Liver (tissue), 3 donors: ENCODE data around the gene RAB11FIP3.

Experiments used
- FOXA1 ChIP-seq: IDR thresholded peaks from 2 replicates; pipeline ENCODE4 v1.6.1; 2016; ENCODE audit warnings: antibody characterized with exemption
- GABPA ChIP-seq, 2 donors: IDR thresholded peaks in 1 of 2; conservative IDR thresholded peaks in 1 of 2; 2 replicates each; pipeline ENCODE4 v1.6.1; 2016; ENCODE audit warnings: antibody characterized with exemption in 2 of 2, mild to moderate bottlenecking in 1 of 2, moderate library complexity in 1 of 2
- HNF4A ChIP-seq, 2 donors: conservative IDR thresholded peaks; 2 replicates each; pipeline ENCODE4 v1.6.1; 2016; ENCODE audit warnings: antibody characterized with exemption in 2 of 2, mild to moderate bottlenecking in 2 of 2
- JUND ChIP-seq, 2 donors: IDR thresholded peaks; 2 replicates each; pipeline ENCODE4 v1.6.1; 2016; ENCODE audit warnings: antibody characterized with exemption in 2 of 2
- NR2F2 ChIP-seq: IDR thresholded peaks from 2 replicates; pipeline ENCODE4 v1.6.1; 2016; ENCODE audit warnings: antibody characterized with exemption
- RAD21 ChIP-seq, 2 donors: IDR thresholded peaks; 2 replicates each; pipeline ENCODE4 v1.6.1; 2016; ENCODE audit warnings: antibody characterized with exemption in 2 of 2, mild to moderate bottlenecking in 2 of 2
- REST ChIP-seq: IDR thresholded peaks from 2 replicates; pipeline ENCODE4 v1.6.1; 2016; ENCODE audit warnings: antibody characterized with exemption, mild to moderate bottlenecking
- SP1 ChIP-seq: IDR thresholded peaks from 2 replicates; pipeline ENCODE4 v1.6.1; 2018; ENCODE audit warnings: antibody characterized with exemption, mild to moderate bottlenecking
- TAF1 ChIP-seq: conservative IDR thresholded peaks from 2 replicates; pipeline ENCODE4 v1.6.1; 2016; ENCODE audit warnings: antibody characterized with exemption, mild to moderate bottlenecking
- ZBTB33 ChIP-seq: IDR thresholded peaks from 2 replicates; pipeline ENCODE4 v1.6.1; 2016; ENCODE audit warnings: antibody characterized with exemption
- TF ChIP-seq, protein P1 (sequence below): fragments of 150-350 bp; IDR thresholded peaks from 2 replicates; pipeline ENCODE4 v1.5.1; 2017; ENCODE audit warnings: improper control_type of control experiment, low read depth, low read length; ENCODE audit not compliant: missing input control
- TF ChIP-seq, protein P2 (sequence below): IDR thresholded peaks from 2 replicates; pipeline ENCODE4 v1.6.1; 2016; ENCODE audit warnings: antibody characterized with exemption
- TF ChIP-seq, protein P3 (sequence below): IDR thresholded peaks from 2 replicates; pipeline ENCODE4 v1.6.1; 2016; ENCODE audit warnings: antibody characterized with exemption
- donor health status: healthy.
- donor health status: healthy.

- TF ChIP-seq, protein P1, sequence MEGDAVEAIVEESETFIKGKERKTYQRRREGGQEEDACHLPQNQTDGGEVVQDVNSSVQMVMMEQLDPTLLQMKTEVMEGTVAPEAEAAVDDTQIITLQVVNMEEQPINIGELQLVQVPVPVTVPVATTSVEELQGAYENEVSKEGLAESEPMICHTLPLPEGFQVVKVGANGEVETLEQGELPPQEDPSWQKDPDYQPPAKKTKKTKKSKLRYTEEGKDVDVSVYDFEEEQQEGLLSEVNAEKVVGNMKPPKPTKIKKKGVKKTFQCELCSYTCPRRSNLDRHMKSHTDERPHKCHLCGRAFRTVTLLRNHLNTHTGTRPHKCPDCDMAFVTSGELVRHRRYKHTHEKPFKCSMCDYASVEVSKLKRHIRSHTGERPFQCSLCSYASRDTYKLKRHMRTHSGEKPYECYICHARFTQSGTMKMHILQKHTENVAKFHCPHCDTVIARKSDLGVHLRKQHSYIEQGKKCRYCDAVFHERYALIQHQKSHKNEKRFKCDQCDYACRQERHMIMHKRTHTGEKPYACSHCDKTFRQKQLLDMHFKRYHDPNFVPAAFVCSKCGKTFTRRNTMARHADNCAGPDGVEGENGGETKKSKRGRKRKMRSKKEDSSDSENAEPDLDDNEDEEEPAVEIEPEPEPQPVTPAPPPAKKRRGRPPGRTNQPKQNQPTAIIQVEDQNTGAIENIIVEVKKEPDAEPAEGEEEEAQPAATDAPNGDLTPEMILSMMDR: no peak
- TF ChIP-seq SP1 (no peak), NR2F2 (no peak), FOXA1 (no peak), TAF1 (no peak), HNF4A (conservative IDR thresholded peaks at IDR 0.05) (no peak), REST (peak; percentile 20), ZBTB33 (no peak), GABPA (IDR thresholded peaks at IDR 0.05 in 1 of 2, conservative IDR thresholded peaks at IDR 0.05 in 1 of 2) (no peak), JUND (IDR thresholded peaks at IDR 0.05) (no peak), RAD21 (IDR thresholded peaks at IDR 0.05) (no peak)
- TF ChIP-seq, protein P2, sequence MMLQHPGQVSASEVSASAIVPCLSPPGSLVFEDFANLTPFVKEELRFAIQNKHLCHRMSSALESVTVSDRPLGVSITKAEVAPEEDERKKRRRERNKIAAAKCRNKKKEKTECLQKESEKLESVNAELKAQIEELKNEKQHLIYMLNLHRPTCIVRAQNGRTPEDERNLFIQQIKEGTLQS: no peak
- TF ChIP-seq, protein P3, sequence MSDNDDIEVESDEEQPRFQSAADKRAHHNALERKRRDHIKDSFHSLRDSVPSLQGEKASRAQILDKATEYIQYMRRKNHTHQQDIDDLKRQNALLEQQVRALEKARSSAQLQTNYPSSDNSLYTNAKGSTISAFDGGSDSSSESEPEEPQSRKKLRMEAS: no peak
Observed at GRCh38 chr16:528111-529011, 102.9 kb downstream of the RAB11FIP3 start.
